Measurements from ENCODE around the gene FOXL3. TPM values are rescaled to one million over a fixed set of nuclear protein-coding genes. Genes with fewer than 3 reads are reported as not detected.

FOXL3 gene
- total and polyA plus RNA-seq, 2 experiments from 2014 or later = not detected

- Histone ChIP-seq H3K79me2 (no peaks in the 10 kb centered on the region), H3K4me1 (ENCODE audit: insufficient read depth) (peaks cover 7% of the 10 kb centered on the region), H3K27me3 (no peaks in the 10 kb centered on the region), H3K36me3 (replicated peaks; ENCODE audit: insufficient read depth, low read depth) (no peaks in the 10 kb centered on the region), H3K4me3 (no peak overlapping the region), H2AFZ (no peak overlapping the region), H3K27ac (no peak overlapping the region), H3K9me3 (ENCODE audit: low read depth) (no peaks in the 10 kb centered on the region), H3K9me2 (replicated peaks; ENCODE audit: insufficient read depth) (no peaks in the 10 kb centered on the region), H4K20me1 (ENCODE audit: insufficient read depth, poor library complexity, severe bottlenecking) (no peaks in the 10 kb centered on the region), H3K4me2 (no peak overlapping the region)
- no peak for DNase-seq (ENCODE audit: low spot score)
- 90% methylated on average over 20 of the region's 21 CpGs for WGBS (ENCODE audit: low lambda C conversion rate, missing lambda C conversion rate)
- no peak for TF ChIP-seq CTCF (IDR thresholded peaks at IDR 0.05; ENCODE audit: poor library complexity)
- TF ChIP-seq EZH2 (IDR thresholded peaks at IDR 0.05; ENCODE audit: borderline replicate concordance) = no peak
- TF ChIP-seq EZH2phosphoT487 (IDR thresholded peaks at IDR 0.05; ENCODE audit: low read depth, severe bottlenecking, unreplicated experiment) = no peak
These were observed 1.6 kb downstream of the FOXL3 start for GRCh38 chr7:291373-292092.

GRCh38 chr7:292226-292625 lies 2.3 kb downstream of the FOXL3 start:
- H3K4me3 ChIP-seq = no peak overlapping the region
- no peak for TF ChIP-seq CTCF (IDR thresholded peaks at IDR 0.05; ENCODE audit: poor library complexity)
- TF ChIP-seq EZH2 (IDR thresholded peaks at IDR 0.05; ENCODE audit: borderline replicate concordance) = no peak
- TF ChIP-seq EZH2phosphoT487 (IDR thresholded peaks at IDR 0.05; ENCODE audit: low read depth, severe bottlenecking, unreplicated experiment) = no peak
- H3K9me3 ChIP-seq (ENCODE audit: low read depth) = no peaks in the 10 kb centered on the region
- peaks cover 7% of the 10 kb centered on the region for H3K4me1 ChIP-seq (ENCODE audit: insufficient read depth)
- no peak overlapping the region for H3K27ac ChIP-seq
- no peak for DNase-seq (ENCODE audit: low spot score)
- no peaks in the 10 kb centered on the region for H3K36me3 ChIP-seq (replicated peaks; ENCODE audit: insufficient read depth, low read depth)
- H3K9me2 ChIP-seq (replicated peaks; ENCODE audit: insufficient read depth) = no peaks in the 10 kb centered on the region
- 80% methylated on average over 7 of the region's 7 CpGs for WGBS (ENCODE audit: low lambda C conversion rate, missing lambda C conversion rate)
- H2AFZ ChIP-seq = no peak overlapping the region
- H3K4me2 ChIP-seq = no peak overlapping the region
- no peaks in the 10 kb centered on the region for H4K20me1 ChIP-seq (ENCODE audit: insufficient read depth, poor library complexity, severe bottlenecking)
- no peaks in the 10 kb centered on the region for H3K79me2 ChIP-seq
- no peaks in the 10 kb centered on the region for H3K27me3 ChIP-seq

- 93% methylated on average over 15 of the region's 15 CpGs for WGBS (ENCODE audit: low lambda C conversion rate, missing lambda C conversion rate)
- no peak overlapping the region for H3K27ac ChIP-seq
- peaks cover 7% of the 10 kb centered on the region for H3K4me1 ChIP-seq (ENCODE audit: insufficient read depth)
- no peaks in the 10 kb centered on the region for H3K79me2 ChIP-seq
- H3K4me3 ChIP-seq = no peak overlapping the region
- TF ChIP-seq CTCF (IDR thresholded peaks at IDR 0.05; ENCODE audit: poor library complexity) (no peak), EZH2phosphoT487 (IDR thresholded peaks at IDR 0.05; ENCODE audit: low read depth, severe bottlenecking, unreplicated experiment) (no peak), EZH2 (IDR thresholded peaks at IDR 0.05; ENCODE audit: borderline replicate concordance) (no peak)
- no peak overlapping the region for H2AFZ ChIP-seq
- H3K9me2 ChIP-seq (replicated peaks; ENCODE audit: insufficient read depth) = no peaks in the 10 kb centered on the region
- H3K36me3 ChIP-seq (replicated peaks; ENCODE audit: insufficient read depth, low read depth) = no peaks in the 10 kb centered on the region
- no peaks in the 10 kb centered on the region for H4K20me1 ChIP-seq (ENCODE audit: insufficient read depth, poor library complexity, severe bottlenecking)
- no peaks in the 10 kb centered on the region for H3K9me3 ChIP-seq (ENCODE audit: low read depth)
- DNase-seq (ENCODE audit: low spot score) = no peak
- no peaks in the 10 kb centered on the region for H3K27me3 ChIP-seq
- no peak overlapping the region for H3K4me2 ChIP-seq
These were observed 2.9 kb downstream of the FOXL3 start for GRCh38 chr7:292826-293225.

Data from hepatocyte (in vitro differentiated cells).